Measurements from ENCODE around the gene HAUS8. TPM values are rescaled to one million over a fixed set of nuclear protein-coding genes. Genes with fewer than 3 reads are reported as not detected.
A peak's percentile ranks its signal among the peaks of the same experiment; 100 is the strongest.

Gene HAUS8
- total RNA-seq, 1 experiment from 2014 or later, result 9.8 TPM

- no peak overlapping the region for H3K4me3 ChIP-seq
- DNase-seq, result no peak
- H3K36me3 ChIP-seq, result peaks cover 26% of the 10 kb centered on the region
- H3K27me3 ChIP-seq, result no peaks in the 10 kb centered on the region
- no peaks in the 10 kb centered on the region for H3K9me3 ChIP-seq
Observed at GRCh38 chr19:17081672-17082630, 6.7 kb upstream of the HAUS8 start.

DNA sequence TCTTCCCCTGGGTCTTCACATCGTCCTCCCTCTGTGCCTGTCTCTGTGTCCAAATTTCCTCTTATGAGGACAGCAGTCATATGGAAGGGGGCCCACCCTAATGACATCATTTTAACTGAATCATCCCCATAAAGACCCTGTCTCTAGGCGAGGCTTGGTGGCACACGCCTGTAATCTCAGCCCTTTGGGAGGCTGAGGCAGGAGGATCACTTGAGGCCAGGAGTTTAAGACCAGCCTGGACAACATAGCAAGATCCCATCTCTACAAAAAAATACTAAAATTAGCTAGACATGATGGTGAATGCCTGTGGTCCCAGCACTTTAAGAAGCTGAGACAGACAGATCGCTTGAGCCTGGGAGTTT lies 5.2 kb upstream of the HAUS8 start:
- peak overlapping the region; percentile 49; the same call in 1 of the 2 replicates for H3K4me3 ChIP-seq
- no peaks in the 10 kb centered on the region for H3K9me3 ChIP-seq
- H3K27me3 ChIP-seq, result no peaks in the 10 kb centered on the region
- DNase-seq, result no peak
- peaks cover 16% of the 10 kb centered on the region for H3K36me3 ChIP-seq

DNA sequence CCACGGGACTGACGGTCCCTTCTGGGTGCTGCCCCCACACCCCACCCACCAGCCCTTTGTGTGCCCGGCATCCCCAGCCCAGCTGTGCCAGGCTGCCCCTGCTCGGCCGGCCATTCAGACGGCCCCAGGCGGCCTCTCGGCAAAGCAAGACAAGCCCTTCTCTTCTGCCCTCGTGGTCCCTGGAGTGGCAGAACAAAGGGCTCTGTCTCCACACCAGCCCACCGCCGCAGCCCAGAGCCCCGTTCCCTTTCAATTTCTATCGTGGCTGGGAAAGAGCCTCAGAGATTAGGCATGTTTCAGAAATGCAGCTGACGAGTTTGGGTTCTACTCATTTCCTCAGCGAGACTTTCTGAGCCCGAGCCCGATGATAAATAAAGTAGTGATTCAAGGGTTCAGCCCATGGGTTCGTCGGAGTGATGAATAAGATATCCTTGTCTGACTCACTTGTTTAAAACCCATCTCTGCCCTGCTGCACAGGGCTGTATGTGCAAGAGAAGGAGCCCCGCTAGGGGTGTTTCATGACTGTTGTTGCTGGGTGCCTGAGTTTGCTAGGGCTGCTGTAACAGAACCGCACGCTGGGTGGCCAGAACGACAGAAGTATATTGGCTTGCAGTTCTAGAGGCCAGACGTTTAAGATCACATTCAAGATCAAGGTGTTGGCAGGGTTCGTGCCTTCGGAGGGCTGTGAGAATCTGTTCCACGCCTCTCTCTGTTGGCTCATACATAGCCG lies 4.6 kb upstream of the HAUS8 start:
- peak overlapping the region; percentile 49 for H3K4me3 ChIP-seq
- H3K9me3 ChIP-seq, result no peaks in the 10 kb centered on the region
- H3K36me3 ChIP-seq, result peaks cover 16% of the 10 kb centered on the region
- H3K27me3 ChIP-seq, result no peaks in the 10 kb centered on the region
- DNase-seq, result peak; percentile 97

GRCh38 chr19:17078920-17079709 lies 3.9 kb upstream of the HAUS8 start:
- Histone ChIP-seq H3K9me3 (no peaks in the 10 kb centered on the region), H3K27me3 (no peaks in the 10 kb centered on the region), H3K36me3 (peaks cover 16% of the 10 kb centered on the region), H3K4me3 (peak overlapping the region; percentile 49)
- DNase-seq, result no peak

DNA sequence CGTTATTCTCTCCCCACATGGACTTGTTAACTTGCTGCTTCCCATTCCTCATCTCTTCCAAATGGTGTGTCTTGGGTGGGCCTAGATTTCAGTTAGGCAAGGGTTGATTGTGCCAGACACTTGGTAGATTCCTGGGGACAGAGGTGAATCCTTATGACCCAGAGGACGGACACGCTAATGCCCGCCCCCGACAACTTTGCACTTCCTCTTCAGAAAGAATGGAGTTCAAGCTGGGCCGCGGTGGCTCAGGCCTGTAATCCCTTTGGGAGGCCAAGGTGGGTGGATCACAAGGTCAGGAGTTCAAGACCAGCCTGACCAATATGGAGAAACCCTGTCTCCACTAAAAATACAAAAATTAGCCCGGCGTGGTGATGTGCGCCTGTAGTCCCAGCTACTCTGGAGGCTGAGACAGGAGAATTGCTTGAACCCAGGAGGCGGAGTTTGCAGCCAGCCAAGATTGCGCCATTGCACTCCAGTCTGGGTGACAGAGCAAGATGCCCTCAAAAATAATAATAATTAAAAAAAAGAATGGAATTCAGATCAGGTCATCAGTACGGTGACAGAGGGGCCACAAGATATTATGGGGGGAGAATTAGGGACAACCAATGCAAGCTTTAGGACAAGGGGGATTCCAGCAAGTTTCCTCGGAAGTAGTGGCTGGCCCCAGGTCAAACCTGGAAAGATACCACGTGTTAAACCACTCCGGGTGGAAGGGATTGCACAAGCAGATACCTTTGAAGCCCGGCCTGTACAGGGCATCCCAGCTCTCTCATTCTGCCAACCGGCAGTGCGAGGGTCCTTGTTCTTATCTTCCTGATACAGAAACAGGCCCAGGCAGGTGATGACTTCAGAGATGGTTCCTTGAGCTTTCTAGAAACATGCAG lies 3.0 kb upstream of the HAUS8 start:
- no peaks in the 10 kb centered on the region for H3K27me3 ChIP-seq
- H3K4me3 ChIP-seq, result no peak overlapping the region
- H3K36me3 ChIP-seq, result peaks cover 21% of the 10 kb centered on the region
- DNase-seq, result no peak
- H3K9me3 ChIP-seq, result no peaks in the 10 kb centered on the region

DNA sequence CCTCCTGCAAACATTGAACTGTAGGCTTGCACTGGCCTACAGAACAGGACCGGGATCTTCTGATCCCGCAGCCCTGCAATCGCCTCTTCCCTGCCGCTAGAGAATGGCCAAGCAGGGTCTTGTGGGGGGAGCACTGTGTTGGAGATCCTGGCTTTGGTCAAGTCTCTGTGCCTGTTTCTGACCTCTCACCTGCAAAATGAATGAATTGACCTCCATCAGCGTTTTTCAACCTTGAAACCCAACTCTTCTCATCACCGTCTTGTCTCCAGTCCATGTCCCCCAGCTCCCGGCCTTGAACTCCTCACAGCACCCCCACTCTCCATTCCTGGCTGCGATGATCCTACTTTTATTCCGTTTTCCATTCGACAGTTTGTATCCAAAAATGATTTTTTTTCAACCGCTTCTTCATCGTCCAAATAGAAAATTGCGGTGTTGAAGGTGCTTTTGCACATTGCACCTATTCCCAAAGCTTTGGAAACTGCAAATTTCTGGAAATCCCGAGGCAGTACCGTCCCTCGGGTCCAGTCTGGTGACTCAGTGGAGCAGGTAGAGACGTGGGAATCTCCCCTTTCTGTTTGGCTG lies 2.3 kb upstream of the HAUS8 start:
- no peak for DNase-seq
- Histone ChIP-seq H3K27me3 (no peaks in the 10 kb centered on the region), H3K9me3 (no peaks in the 10 kb centered on the region), H3K36me3 (peaks cover 25% of the 10 kb centered on the region), H3K4me3 (no peak overlapping the region)

DNA sequence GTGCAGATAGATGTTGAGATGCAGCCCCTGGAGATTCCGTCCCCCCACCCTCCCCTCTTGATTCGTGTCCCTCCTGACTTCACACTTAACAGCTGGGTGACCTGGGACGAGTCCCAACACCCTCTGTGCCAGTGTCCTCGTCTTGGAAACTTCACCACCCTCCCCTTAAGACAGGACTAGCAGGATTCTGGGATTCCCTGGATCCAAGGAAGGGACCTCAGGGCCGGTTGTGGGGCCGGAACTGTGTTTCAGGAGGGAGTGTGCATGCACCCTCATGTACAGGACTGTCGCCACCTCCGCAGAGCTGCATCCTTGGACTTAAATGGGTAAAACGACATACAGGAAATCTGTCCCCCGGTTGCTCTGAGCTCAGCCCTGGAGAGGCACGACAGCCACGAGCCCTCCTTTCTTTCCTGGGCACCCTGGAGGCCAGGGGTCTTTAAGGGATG lies 1.3 kb upstream of the HAUS8 start:
- Histone ChIP-seq H3K36me3 (peaks cover 25% of the 10 kb centered on the region), H3K4me3 (peak overlapping the region; percentile 97), H3K9me3 (no peaks in the 10 kb centered on the region), H3K27me3 (no peaks in the 10 kb centered on the region)
- no peak for DNase-seq

DNA sequence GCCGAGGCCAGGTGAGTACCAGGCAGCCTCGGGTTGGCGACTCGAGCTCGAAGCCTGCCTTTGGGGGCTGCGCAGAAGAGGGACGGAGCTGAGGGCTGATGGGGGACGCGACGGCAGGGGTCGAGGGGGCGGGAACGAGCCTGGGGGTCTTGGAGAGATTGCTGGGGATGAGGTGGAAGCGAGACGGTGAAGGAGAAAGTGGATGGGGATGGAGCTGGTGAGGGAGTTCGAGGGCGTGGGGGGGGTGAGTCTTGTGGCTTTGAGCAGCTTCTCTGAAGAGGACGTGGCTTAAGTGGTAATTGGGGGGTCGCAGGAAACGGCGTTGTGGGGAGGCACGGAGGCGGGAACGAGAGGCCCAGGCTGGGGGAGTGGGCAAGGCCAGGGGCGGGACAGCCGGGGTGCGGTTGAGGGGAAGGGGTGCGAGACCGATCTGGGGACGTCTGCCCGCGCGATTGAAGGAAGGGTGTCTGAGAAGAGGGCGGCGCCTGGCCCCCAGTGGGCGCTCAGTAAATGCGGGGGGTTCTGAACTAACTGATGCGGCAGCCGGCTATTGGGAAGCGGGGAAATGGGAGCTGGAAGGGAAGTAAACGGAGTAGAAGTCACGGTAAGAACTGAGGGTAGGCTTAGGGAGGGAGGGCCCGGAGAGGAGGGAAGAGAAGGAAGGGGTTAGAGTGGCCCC lies 751 bp upstream of the HAUS8 start:
- no peaks in the 10 kb centered on the region for H3K9me3 ChIP-seq
- peak; percentile 46 for DNase-seq
- H3K36me3 ChIP-seq, result peaks cover 31% of the 10 kb centered on the region

GRCh38 chr19:17074634-17075034 lies 618 bp downstream of the HAUS8 start:
- Histone ChIP-seq H3K4me3 (peak overlapping the region; percentile 97), H3K27me3 (no peaks in the 10 kb centered on the region), H3K9me3 (no peaks in the 10 kb centered on the region), H3K36me3 (peaks cover 40% of the 10 kb centered on the region)
- no peak for DNase-seq

More for the DNA sequence above, 751 bp upstream of the HAUS8 start:
- no peaks in the 10 kb centered on the region for H3K27me3 ChIP-seq
- peak overlapping the region; percentile 97 for H3K4me3 ChIP-seq

DNA sequence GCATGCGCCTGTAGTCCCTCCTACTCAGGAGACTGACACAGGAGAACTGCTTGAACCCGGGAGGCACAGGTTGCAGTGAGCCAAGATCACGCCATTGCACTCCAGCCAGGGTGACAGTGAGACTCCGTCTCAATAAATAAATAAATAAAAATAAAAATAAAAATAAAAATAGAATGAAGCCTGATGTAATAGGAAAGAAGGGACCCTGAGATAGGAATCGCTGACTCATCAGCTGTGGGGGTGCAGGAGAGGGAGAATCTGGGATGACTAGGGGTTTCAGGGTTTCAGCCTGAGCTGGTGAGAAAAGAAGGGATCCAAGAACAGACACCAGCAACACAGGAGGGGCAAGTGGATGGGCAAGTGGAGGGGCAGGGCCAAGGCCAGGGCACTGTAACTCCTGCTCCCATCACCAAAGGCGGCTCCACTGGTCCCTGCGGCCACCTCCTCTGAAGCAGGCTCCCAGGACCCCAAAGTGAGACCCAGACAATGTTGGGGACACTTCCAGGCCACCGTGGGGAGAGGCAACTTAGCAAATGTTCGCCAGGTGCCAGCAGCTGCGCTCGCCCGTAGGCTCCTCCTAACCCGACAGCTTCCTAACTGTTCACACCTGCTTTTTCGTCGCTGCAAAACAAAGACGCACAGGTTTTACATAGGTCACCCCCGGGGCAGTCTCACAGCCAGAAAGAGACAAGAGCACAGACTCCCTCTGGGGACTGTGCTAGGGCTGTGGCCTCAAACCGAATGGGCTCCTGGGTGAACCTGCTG lies 1.2 kb downstream of the HAUS8 start:
- no peaks in the 10 kb centered on the region for H3K27me3 ChIP-seq
- no peak for DNase-seq

GRCh38 chr19:17070912-17071311 lies 4.3 kb downstream of the HAUS8 start:
- no peaks in the 10 kb centered on the region for H3K27me3 ChIP-seq
- no peak for DNase-seq
- no peak overlapping the region for H3K4me3 ChIP-seq
- no peaks in the 10 kb centered on the region for H3K9me3 ChIP-seq
- H3K36me3 ChIP-seq, result peaks cover 54% of the 10 kb centered on the region

More for the DNA sequence above, 1.2 kb downstream of the HAUS8 start:
- peak overlapping the region; percentile 97 for H3K4me3 ChIP-seq
- peaks cover 40% of the 10 kb centered on the region for H3K36me3 ChIP-seq
- no peaks in the 10 kb centered on the region for H3K9me3 ChIP-seq

DNA sequence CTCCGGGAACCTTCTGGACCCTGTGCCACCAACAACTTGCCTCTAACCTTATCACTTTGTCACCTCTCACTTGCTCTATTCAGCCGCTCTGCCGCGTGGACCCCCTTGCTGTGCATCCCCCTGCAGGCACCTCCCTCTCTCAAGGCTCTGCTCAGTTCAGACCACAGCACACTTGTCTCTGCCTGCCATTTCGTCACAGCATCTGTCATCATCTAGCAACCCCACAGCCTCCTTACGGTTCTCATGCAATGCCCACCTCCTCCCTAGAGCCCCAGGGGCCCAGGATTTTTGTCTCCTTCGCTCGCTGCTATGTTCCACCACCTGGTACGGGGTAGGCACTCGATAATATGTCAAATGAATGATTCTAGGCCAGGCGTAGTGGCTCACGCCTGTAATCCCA lies 4.8 kb downstream of the HAUS8 start:
- Histone ChIP-seq H3K27me3 (no peaks in the 10 kb centered on the region), H3K9me3 (no peaks in the 10 kb centered on the region), H3K4me3 (no peak overlapping the region), H3K36me3 (peaks cover 55% of the 10 kb centered on the region)
- DNase-seq, result no peak

GRCh38 chr19:17069193-17069592 lies 6.1 kb downstream of the HAUS8 start:
- H3K36me3 ChIP-seq, result peaks cover 68% of the 10 kb centered on the region
- H3K9me3 ChIP-seq, result 0 out of 2 replicates have a peak, but pooled peaks cover 2% of the 10 kb centered on the region
- no peak overlapping the region for H3K4me3 ChIP-seq
- no peak for DNase-seq
- H3K27me3 ChIP-seq, result no peaks in the 10 kb centered on the region

DNA sequence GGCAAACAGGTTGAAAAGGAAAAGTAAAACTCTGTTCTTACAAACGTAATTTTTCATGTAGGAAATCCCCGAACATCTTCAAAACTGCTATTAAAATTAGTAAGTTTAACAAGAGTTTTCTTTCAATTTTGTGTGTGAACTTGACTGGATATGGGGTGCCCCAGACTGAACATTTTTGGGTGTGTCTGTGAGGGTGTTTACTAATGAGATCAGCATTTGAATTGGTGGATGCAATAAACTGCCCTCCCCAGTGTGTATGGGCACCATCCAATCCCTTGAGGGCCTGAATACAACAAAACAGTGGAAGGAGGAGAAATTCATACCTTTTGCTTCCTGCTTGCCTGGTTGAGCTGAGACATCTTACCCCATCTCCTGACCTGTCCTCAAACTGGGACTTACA lies 11.8 kb downstream of the HAUS8 start:
- no peak overlapping the region for H3K4me3 ChIP-seq
- no peak for DNase-seq
- H3K27me3 ChIP-seq, result no peaks in the 10 kb centered on the region
- H3K36me3 ChIP-seq, result peaks cover 69% of the 10 kb centered on the region
- H3K9me3 ChIP-seq, result 0 out of 2 replicates have a peak, but pooled peaks cover 2% of the 10 kb centered on the region
